ENCODE measurements around the gene PLPP4.

PLPP4 gene

GRCh38 chr10:120457431-120458172 lies 575 bp downstream of the PLPP4 start:
- no peak for DNase-seq

GRCh38 chr10:120458432-120458831 lies 1.4 kb downstream of the PLPP4 start:
- DNase-seq: no peak

- no peak for DNase-seq
Measured at GRCh38 chr10:120459185-120459584, 2.2 kb downstream of the PLPP4 start.

GRCh38 chr10:120460186-120460585 lies 3.2 kb downstream of the PLPP4 start:
- no peak for DNase-seq

- DNase-seq: no peak
Measured at GRCh38 chr10:120460776-120461175, 3.7 kb downstream of the PLPP4 start.

GRCh38 chr10:120462018-120462682 lies 5.1 kb downstream of the PLPP4 start:
- no peak for DNase-seq

- DNase-seq: no peak
Measured at GRCh38 chr10:120465138-120465537, 8.1 kb downstream of the PLPP4 start.

- DNase-seq: no peak
Measured at GRCh38 chr10:120466006-120466405, 9.0 kb downstream of the PLPP4 start.

GRCh38 chr10:120473593-120473992 lies 16.6 kb downstream of the PLPP4 start:
- no peak for DNase-seq

GRCh38 chr10:120474956-120475355 lies 17.9 kb downstream of the PLPP4 start:
- no peak for DNase-seq

GRCh38 chr10:120475844-120476791 lies 19.1 kb downstream of the PLPP4 start:
- no peak for DNase-seq

GRCh38 chr10:120477021-120477742 lies 20.2 kb downstream of the PLPP4 start:
- DNase-seq: no peak

- no peak for DNase-seq
Measured at GRCh38 chr10:120477743-120478141, 20.7 kb downstream of the PLPP4 start.

GRCh38 chr10:120478386-120478785 lies 21.4 kb downstream of the PLPP4 start:
- no peak for DNase-seq

GRCh38 chr10:120479506-120479905 lies 22.5 kb downstream of the PLPP4 start:
- DNase-seq: no peak

- DNase-seq: no peak
Measured at GRCh38 chr10:120480065-120480600, 23.1 kb downstream of the PLPP4 start.

GRCh38 chr10:120480848-120481247 lies 23.8 kb downstream of the PLPP4 start:
- no peak for DNase-seq

- DNase-seq: no peak
Measured at GRCh38 chr10:120483006-120483405, 26.0 kb downstream of the PLPP4 start.

- no peak for DNase-seq
Measured at GRCh38 chr10:120483651-120484301, 26.7 kb downstream of the PLPP4 start.

GRCh38 chr10:120485946-120486345 lies 28.9 kb downstream of the PLPP4 start:
- no peak for DNase-seq

- DNase-seq: no peak
Measured at GRCh38 chr10:120486671-120487205, 29.7 kb downstream of the PLPP4 start.

- no peak for DNase-seq
Measured at GRCh38 chr10:120490288-120490687, 33.3 kb downstream of the PLPP4 start.
